HepG2 (cell line): ENCODE results near the gene PIK3CB. TPM values are rescaled to one million over a fixed set of nuclear protein-coding genes. Genes with fewer than 3 reads are reported as not detected.

Experiments used
- CTCF ChIP-seq: sonication (generic); formaldehyde crosslinking; IDR thresholded peaks from 2 replicates; pipeline ENCODE4 v1.5.0; 2020; ENCODE audit warnings: mild to moderate bottlenecking, missing genetic modification reagents, moderate library complexity
- EEA1 ChIP-seq: sonication (generic); formaldehyde crosslinking; IDR thresholded peaks from 2 replicates; pipeline ENCODE4 v1.5.1; 2020; ENCODE audit warnings: mild to moderate bottlenecking, missing genetic modification reagents, borderline replicate concordance
- ETV6 ChIP-seq: sonication (generic); formaldehyde crosslinking; conservative IDR thresholded peaks from 2 replicates; pipeline ENCODE4 v1.4.0; 2020; ENCODE audit warnings: missing genetic modification reagents
- FUBP1 ChIP-seq: sonication (generic); formaldehyde crosslinking; IDR thresholded peaks from 2 replicates; pipeline ENCODE4 v1.5.1; 2020; ENCODE audit warnings: missing genetic modification reagents, mild to moderate bottlenecking, borderline replicate concordance
- MTA3 ChIP-seq: sonication (generic); formaldehyde crosslinking; IDR thresholded peaks from 2 replicates; pipeline ENCODE4 v1.4.0; 2020; ENCODE audit warnings: missing genetic modification reagents
- NFE2L2 ChIP-seq: fragments of 150-350 bp; IDR thresholded peaks from 2 replicates; pipeline ENCODE4 v1.6.1; 2014; ENCODE audit warnings: low read length
- NFKB2 ChIP-seq: sonication (generic); formaldehyde crosslinking; IDR thresholded peaks from 2 replicates; pipeline ENCODE4 v1.4.0; 2020; ENCODE audit warnings: missing genetic modification reagents, borderline replicate concordance
- PAWR ChIP-seq: sonication (generic); formaldehyde crosslinking; IDR thresholded peaks from 2 replicates; pipeline ENCODE4 v1.4.0; 2020; ENCODE audit warnings: missing genetic modification reagents, mild to moderate bottlenecking, borderline replicate concordance
- PBX3 ChIP-seq: sonication (generic); formaldehyde crosslinking; IDR thresholded peaks from 2 replicates; pipeline ENCODE4 v1.8.1; 2023; ENCODE audit warnings: missing genetic modification reagents, inconsistent platforms, borderline replicate concordance
- RCOR2 ChIP-seq: IDR thresholded peaks from 2 replicates; pipeline ENCODE4 v1.6.1; 2016; ENCODE audit warnings: missing biosample characterization, missing genetic modification reagents
- RXRA ChIP-seq: sonication (generic); formaldehyde crosslinking; IDR thresholded peaks from 2 replicates; pipeline ENCODE4 v1.5.1; 2020; ENCODE audit warnings: missing genetic modification reagents
- SNAPC4 ChIP-seq: sonication (generic); formaldehyde crosslinking; IDR thresholded peaks from 2 replicates; pipeline ENCODE4 v1.4.0; 2020; ENCODE audit warnings: mild to moderate bottlenecking, missing genetic modification reagents
- SRSF9 ChIP-seq: fragments of 200-400 bp; formaldehyde crosslinking; IDR thresholded peaks from 2 replicates; pipeline ENCODE4 v1.6.1; 2018; ENCODE audit warnings: borderline replicate concordance, mild to moderate bottlenecking, low read depth, low read length; ENCODE audit not compliant: insufficient read depth, poor library complexity, severe bottlenecking
- STAG1 ChIP-seq: sonication (generic); formaldehyde crosslinking; IDR thresholded peaks from 2 replicates; pipeline ENCODE4 v1.4.0; 2020; ENCODE audit warnings: missing genetic modification reagents
- ZBTB21 ChIP-seq: sonication (generic); formaldehyde crosslinking; IDR thresholded peaks from 2 replicates; pipeline ENCODE4 v1.4.0; 2020; ENCODE audit warnings: missing genetic modification reagents
- ZNF232 ChIP-seq: sonication (generic); formaldehyde crosslinking; IDR thresholded peaks from 2 replicates; pipeline ENCODE4 v1.4.0; 2020; ENCODE audit warnings: missing genetic modification reagents, borderline replicate concordance
- ZNF282 ChIP-seq: fragments of 450-650 bp; IDR thresholded peaks from 2 replicates; pipeline ENCODE4 v1.6.1; 2018; ENCODE audit not compliant: partially characterized antibody
- ZNF501 ChIP-seq: sonication (generic); formaldehyde crosslinking; IDR thresholded peaks from 2 replicates; pipeline ENCODE4 v1.5.1; 2020; ENCODE audit warnings: mild to moderate bottlenecking, moderate library complexity, missing genetic modification reagents
- ZNF607 ChIP-seq: sonication (generic); formaldehyde crosslinking; IDR thresholded peaks from 2 replicates; pipeline ENCODE4 v1.5.1; 2020; ENCODE audit warnings: missing genetic modification reagents, mild to moderate bottlenecking, borderline replicate concordance
- polyA plus RNA-seq, 8 experiments: library from polyadenylated mRNA; depleted of rRNA in 3 of 8; stranded (reverse) in 7 of 8; unstranded in 1 of 8; fragments of >200 nt; fragmentation: Illumina TruSeq in 4 of 8; extraction: Trizol in 4 of 8; gene quantifications; 2 replicates each; pipeline versions ENCODE4 v1.2.1 to v1.2.3, GENCODE V29; 2011 to 2016; ENCODE audit warnings: low read depth in 4 of 8, missing spikeins in 1 of 8, mixed read lengths in 1 of 8; ENCODE audit not compliant: insufficient read depth in 1 of 8
- total RNA-seq, 5 experiments: library from RNA; depleted of rRNA; stranded (reverse); fragments of >200 nt; fragmentation: Illumina TruSeq; extraction: Trizol; gene quantifications; 2 replicates each; pipeline ENCODE4 v1.2.3, GENCODE V29; 2016; ENCODE audit warnings: low read depth in 1 of 5

Gene PIK3CB
- total and polyA plus RNA-seq, 2 of the 13 experiments (the other 11 are each of a cell fraction or from before 2014, with no cell fraction given), result 6.6 to 18.7 TPM

- TF ChIP-seq RCOR2 (CRISPR knock-in tag), result 0 out of 2 replicates have a peak, but pooled peaks have one; percentile 15
- no peak for TF ChIP-seq SRSF9
- no peak for TF ChIP-seq ZNF607
- no peak for TF ChIP-seq MTA3 (CRISPR knock-in tag)
- TF ChIP-seq PBX3 (CRISPR knock-in tag), result no peak; the same call in 1 of the 2 replicates
- peak; percentile 35; the same call in 1 of the 2 replicates for TF ChIP-seq STAG1 (CRISPR knock-in tag)
- TF ChIP-seq ZNF232 (CRISPR knock-in tag), result no peak
- 0 out of 2 replicates have a peak, but pooled peaks have one; percentile 38 for TF ChIP-seq RXRA
- no peak for TF ChIP-seq PAWR (CRISPR knock-in tag)
- no peak for TF ChIP-seq NFE2L2
- TF ChIP-seq SNAPC4, result no peak
- no peak for TF ChIP-seq FUBP1 (CRISPR knock-in tag)
- TF ChIP-seq ETV6, result no peak
- no peak; the same call in 1 of the 2 replicates for TF ChIP-seq CTCF
- peak; percentile 15; the same call in 1 of the 2 replicates for TF ChIP-seq ZNF501
- no peak for TF ChIP-seq EEA1
- no peak for TF ChIP-seq ZBTB21
- no peak for TF ChIP-seq NFKB2 (CRISPR knock-in tag)
- TF ChIP-seq ZNF282, result no peak
These were observed at the start of gene PIK3CB (continued) for GRCh38 chr3:138834596-138835396.
